NK-92 (cell line): ENCODE results near the gene HSPA1B.
"Not testable (repeated sequence)": the region's sequence is repeated elsewhere in the genome, so short reads cannot be mapped to it uniquely, and the experiment has no call there.

Source experiments
- DNase-seq: peaks from one replicate; lab custom pipeline; 2025; ENCODE audit not compliant: unreplicated experiment; lab: John Stamatoyannopoulos, UW

Gene HSPA1B

DNA sequence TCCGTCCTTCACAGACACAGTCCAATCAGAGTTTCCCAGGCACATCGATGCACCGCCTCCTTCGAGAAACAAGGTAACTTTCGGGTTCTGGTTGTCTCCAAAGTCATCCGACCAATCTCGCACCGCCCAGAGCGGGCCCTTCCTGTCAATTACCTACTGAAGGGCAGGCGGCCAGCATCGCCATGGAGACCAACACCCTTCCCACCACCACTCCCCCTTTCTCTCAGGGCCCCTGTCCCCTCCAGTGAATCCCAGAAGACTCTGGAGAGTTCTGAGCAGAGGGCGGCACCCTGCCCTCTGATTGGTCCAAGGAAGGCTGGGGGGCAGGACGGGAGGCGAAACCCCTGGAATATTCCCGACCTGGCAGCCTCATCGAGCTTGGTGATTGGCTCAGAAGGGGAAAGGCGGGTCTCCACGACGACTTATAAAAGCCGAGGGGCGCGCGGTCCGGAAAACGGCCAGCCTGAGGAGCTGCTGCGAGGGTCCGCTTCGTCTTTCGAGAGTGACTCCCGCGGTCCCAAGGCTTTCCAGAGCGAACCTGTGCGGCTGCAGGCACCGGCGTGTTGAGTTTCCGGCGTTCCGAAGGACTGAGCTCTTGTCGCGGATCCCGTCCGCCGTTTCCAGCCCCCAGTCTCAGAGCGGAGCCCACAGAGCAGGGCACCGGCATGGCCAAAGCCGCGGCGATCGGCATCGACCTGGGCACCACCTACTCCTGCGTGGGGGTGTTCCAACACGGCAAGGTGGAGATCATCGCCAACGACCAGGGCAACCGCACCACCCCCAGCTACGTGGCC lies at the start of gene HSPA1B:
TSS of gene HSPA1B (plus strand) at position 453 of the 794 bp plus-strand sequence. CDS start at position 666, 213 bp downstream.
- DNase-seq = no peak

DNA sequence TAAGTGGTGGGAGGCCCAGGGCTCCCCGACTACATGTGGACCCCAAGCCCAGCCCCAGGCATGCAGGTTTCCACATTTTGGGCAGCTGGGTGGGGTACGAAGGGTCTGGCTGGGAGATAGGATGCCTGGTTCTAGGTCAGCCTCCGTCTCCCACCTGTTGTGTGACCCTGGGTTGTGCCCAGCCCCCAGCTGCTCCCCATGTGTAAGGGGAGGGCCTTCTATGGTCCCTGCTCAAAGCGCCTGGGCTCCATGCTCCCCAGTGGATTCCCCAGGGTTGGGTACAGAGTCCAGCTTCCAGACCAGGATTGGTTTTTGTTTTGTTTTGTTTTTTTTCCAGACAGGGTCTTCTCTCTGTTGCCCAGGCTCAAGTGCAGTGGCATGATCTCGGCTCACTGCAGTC lies 49.3 kb upstream of the HSPA1B start:
- DNase-seq = no peak

DNA sequence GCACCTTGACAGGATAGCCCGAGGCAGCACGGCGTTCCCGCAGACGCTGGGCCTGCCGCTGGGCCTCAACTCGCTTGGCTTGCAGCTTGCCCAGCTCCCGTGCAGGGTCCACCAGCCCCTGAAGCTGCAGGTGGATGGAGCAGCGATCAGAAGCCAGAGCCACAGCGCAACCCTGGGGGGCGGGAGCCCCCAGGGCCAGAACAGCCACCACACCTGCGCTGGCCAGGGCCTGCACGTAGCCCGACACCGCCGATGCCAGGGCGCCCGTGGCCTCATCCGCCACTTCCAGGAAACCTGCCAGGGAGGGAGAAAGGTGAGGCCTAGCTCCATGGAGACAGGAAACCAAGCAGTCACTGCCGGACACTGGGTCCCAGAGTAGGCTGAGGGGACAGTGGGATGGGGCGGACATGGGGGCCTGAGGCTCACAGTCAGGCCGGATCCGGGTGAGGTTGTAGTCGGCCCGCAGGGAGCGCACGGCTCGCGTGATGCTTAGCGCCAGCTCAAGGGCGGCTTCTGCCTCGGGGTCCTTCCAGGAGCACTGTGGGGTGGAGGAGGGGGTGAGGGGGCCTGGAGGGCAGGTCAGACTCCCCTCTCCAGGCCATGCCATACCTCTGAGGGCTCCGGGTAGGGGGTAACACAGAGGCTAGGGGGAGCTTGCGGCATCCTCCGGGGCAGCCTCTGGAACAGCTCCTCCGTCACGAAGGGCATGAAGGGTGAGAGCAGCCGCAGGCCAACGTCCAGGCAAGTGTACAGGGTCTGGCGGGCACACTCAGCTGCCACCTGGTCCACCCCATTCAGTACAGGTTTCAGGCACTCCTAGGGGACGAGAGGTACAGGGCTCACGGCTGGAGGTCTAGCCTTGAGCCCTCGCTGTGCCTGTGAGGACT lies 48.3 kb upstream of the HSPA1B start:
- no peak for DNase-seq

DNA sequence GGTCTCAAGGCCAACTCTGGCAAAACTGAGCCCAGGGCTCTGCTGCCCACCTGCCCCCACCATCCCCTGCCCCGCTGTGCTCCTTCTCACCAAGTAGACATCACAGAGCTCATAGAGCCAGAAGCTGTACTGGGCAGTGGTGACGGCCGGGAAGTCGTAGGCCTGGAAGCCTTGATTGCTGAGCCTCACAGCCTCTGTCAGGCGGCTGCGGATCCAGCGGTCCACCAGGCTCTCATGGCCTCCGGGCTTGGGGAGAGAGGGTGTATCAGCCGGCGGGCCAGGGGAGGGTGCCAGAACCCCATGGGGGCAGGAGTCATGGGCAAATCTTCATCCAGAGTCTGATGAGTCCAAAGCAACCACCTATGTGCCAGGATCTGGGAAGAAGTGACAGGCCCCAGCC lies 47.6 kb upstream of the HSPA1B start:
- no peak for DNase-seq

DNA sequence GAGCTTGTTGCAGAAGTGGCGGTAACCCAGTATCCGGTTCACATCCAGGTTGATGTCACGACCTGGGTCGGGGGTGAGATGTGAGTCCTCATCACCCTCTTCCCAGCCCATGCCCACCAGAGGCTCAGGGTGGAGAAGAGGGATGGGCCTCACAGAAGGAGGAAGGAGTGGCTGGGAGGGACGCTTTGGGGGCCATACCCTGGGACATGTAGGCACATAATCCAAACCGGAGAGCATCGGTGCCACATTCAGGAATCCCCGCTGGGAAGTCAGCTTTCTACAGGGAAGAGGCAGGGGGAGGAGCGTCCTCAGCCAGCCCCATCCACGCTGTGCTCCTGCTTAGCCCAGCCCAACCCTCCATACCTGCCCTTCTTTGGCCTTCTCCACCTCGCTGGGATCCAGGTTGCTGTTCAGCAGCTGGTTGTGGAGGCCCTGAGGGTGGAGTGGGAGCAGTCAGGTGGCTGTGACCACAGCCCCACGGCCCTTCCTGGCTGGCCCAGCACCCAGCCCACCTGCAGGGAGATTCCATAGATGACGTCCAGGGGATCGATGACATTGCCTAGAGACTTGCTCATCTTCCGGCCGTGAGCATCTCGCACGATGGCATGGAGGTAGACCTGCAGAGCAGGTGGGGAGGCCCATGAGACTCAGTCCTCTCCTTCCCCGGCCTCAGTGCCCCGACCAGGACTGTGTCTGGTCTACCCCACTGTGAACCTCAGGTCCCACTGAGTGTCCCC lies 46.9 kb upstream of the HSPA1B start:
- DNase-seq = no peak

DNA sequence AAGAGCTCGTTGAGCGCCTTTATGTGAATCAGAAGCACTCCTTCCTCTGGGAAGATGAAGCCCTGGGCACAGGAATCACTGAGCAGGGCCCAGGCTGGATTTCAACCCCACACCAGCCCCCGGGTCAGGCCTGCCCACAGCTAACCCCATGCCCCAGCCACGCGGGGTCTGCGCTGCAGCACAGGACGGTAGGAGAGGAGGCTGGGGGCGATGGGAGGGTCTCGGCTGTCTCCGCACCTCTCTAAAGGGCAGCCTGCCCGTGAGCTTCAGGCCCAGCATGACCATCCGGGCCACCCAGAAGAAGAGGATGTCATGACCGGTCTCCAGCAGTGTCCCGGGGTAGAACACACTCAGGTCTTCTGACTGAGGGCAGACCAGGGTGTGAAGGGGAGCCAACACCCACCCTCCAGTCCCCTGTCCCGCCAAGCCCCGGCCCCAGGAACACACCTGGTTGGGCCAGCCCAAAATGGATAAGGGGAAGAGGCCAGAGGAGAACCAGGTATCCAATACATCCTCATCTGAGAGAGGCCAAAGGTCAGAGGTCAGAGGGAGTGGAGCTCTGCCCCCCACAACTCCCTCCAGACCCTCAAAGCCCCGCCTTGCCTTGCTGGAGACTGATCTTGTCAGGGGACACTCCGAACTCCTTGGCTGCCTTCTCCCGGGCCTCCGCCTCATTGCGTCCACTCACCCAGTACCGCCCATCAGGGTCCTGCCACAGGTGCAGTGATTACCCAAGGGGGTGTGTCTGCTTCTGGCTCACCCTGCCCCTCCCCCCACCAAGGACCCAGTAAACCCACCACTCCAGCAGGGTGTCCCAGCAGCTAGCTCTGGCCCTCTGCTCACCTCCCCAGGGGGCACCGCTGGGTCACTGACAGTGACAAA lies 46.1 kb upstream of the HSPA1B start:
- DNase-seq = no peak

DNA sequence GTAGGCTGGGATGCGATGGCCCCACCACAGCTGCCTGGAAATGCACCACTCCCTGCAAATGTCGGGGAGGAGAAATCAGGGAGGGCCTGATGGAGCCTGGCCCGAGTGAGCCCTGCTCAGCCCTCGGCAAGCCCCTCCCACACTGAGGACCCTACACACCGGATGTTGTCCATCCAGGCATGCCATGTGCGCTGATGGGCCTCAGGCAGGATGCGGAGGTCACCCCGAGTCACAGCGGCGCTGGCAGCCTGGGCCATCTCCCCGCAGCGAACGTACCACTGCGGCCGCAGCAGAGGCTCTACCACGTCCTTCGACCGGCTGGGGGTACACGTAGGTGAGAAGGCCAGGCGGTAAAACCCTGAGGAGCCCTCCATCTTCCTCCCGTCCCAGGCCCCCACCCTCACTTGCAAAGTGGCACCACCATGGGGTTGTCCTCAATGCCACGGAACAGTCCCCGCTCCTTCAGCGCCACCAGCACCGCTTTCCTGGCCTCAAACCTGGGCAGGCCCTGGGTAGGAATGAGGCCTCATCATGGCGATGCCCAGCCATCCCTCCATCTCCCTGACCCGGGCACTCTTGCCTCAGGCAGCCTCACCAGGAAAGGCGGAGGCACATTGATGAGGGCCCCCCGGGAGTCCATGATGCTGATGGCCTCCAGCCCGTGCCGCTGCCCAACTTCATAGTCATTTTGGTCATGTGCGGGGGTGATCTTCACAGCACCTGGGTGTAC lies 45.2 kb upstream of the HSPA1B start:
- no peak for DNase-seq

DNA sequence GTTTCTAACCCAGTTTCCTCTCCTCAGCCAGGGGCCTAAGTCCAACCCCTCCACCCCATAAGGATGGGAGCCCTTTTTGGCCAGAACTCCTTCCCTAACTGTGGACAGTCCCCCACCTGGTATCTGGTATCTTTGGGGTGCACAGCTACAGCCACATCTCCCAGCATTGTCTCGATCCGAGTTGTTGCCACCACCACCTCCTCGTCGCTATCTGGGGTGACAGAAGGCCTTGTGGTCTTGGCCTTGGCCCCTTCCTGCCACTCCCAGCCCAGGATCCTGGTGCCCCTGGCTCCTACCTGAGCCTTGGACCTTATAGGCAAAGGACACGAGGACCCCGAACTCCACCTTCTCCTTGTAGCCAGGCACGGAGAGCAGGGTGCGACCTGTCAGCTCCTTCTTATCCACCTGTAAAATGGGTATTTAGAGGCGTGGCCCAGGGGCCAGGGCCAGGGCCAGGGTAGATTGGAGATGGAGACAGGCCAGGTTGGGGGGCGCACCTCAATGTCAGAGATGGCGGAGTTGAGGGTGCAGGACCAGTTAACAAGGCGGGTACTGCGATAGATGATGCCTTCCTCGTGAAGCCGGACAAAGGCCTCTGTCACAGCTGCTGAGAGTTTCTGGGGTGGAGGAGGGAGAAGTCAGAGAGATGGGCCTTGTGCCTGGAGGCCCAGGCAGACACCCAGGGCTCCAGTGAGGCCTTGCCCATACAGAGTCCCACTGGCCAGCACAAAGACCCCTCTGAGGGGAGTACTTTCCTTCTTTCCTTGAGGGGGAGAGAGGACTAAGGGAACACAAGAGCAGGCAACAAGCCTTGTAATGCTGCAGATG lies 43.2 kb upstream of the HSPA1B start:
- DNase-seq = no peak

DNA sequence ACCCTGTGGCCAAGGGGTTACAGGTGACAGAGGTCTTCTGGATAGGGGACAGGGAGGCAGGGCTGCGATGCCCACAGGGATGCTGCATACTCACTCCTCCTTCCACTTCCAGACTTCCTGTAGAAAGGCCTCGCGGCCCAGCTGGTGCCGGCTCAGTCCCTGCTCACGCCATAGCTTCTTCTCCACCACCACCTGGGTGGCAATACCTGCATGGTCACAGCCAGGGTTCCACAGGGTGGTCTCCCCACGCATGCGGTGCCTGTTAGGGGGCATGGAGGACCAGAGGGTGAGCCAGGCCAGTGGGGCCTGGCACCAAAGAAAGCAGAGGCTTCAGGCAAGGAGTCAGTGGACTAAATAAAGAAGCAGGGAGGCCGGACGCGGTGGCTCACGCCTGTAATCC lies 42.1 kb upstream of the HSPA1B start:
- DNase-seq = no peak

DNA sequence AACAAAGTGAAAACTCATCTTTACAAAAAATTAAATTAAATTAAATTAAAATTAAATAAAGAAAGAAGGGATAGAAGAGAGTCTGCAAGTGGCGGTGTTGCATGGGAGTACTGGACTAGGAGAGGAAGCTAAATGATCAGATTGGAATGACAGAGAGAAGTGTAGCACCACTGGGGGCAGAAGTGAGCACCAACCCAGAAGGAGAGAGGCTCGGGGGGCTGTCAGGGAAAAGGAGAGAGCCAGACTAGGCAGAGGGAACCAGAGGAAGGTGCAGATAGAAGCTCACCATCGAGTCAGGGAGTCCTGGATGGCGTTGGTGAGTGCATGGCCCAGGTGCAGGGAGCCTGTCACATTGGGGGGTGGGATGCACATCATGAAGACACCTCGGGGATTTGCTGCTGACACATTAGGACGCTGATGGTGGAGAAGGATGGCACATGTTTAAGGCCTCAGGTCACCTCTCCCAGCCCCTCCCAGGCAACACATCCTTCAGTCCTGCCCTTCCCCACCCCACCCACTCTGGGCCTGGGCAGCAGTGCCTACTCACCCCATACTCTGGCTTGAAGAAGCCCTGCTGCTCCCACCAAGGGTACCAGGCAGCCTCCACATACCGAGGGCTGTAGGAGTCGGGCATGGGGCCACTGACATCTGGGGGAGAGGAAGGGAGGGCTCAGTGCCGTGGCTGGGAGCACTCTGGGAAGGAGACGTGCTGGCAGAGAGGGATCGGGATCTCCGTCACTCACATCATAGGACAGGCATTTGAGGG lies 36.0 kb upstream of the HSPA1B start:
- no peak for DNase-seq

DNA sequence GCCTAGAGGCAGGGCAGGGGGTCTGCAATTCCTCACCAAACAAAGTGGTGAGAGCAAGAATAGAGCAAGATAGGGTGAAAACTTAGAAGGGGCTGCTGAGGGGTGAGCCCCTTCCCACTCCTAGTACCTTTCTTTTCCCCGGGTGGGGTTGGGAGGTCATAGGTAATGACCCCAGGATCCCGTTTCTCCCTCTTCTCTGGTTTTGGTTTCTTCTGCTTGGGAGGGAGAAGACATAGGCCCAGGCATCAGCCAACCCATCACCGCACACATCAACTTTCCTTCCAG lies 35.5 kb upstream of the HSPA1B start:
- DNase-seq = no peak

DNA sequence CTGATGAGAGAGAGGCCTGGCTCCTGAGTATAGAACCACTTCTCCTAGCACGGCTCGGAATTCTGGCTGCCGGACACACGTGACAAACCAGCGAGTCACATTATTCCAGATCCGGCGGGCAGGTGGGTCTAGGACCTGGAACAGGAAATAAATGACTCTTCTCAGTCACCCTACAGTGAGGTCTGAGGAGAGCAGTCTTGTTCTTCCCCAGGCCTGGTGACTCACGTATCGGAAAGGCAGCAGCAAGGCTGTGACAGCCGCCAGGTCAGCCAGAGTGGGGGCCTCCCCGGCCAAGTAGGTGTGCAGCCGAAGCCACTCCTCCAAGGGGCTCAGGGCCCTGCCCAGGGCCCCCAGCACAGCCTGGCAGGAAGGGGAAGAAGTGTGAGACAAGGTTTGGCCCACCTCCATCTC lies 34.8 kb upstream of the HSPA1B start:
- DNase-seq = no peak

DNA sequence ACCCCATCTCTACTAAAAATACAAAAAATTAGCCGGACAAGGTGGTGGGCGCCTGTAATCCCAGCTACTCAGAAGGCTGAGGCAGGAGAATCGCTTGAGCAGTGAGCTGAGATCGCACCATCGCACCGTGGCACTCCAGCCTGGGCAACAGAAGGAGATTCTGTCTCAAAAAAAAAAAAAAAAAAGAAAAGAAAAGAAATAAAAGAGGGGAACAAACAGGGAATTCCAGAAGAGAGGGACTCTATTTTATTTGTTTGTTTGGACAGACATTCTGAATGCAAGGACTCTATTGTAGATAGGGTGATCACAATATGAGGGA lies 33.7 kb upstream of the HSPA1B start:
- not testable (repeated sequence) for DNase-seq

DNA sequence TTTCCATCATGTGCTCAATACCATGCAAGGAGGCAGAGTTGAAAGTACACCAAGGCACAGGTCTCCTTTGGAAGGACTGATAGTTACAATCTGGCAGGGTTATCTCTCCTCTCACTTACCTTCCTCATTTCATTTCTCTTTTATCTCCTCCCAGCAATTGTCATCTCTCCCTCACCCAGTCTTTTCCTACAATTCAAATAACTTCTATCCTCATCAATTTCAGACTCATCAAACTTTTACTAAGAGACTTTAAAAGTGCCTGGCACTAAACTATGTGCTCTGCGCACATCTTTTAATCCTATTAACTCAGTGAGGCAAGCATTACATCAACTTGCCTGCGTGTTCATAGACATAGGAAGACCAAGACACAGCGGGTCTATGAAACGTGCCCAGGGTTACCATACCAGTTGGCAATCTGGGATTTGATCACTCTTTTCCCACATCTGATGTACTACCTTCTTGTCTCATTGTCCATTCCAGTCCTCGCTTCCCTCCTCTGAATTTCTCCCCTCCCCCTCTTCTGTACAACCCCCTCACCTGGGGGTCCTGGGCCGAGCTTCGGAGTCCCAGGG lies 33.2 kb upstream of the HSPA1B start:
- DNase-seq = no peak

DNA sequence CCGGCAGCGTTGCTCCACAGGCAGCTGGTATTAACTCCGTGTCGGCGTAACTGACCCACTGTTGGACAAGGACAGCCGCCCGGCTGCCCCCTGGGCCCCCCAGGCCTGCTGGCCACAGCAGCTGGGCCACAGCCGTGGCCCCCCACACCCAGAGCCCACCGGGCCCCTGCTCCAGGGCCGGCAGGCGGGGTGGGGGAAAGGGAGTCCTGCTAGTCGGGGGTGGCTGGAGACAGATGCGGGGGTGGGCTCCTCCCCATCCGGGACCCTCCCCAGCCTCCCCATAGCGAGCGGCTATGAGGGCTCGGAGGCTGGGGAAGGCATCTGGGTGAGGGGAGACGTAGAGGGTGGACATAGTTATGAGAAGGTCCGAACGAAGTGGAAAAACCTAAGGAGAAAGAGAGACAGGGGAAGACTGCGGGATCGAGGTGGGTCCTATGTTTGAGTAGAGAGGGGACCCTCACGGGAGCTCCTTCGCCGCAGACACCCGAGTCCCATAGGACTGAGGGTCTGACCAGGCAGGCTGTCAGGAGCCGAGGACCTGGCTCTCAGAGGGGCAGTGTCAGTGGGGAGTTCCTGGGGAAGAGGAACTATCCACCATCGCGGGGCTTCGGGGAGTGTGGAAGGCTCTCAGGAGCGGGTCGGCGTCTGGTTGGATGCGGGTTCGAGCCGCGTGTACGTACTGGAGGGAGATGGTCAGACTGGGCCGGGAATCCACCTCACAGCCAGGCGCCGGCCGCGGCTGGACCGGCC lies 32.5 kb upstream of the HSPA1B start:
- DNase-seq = no peak

DNA sequence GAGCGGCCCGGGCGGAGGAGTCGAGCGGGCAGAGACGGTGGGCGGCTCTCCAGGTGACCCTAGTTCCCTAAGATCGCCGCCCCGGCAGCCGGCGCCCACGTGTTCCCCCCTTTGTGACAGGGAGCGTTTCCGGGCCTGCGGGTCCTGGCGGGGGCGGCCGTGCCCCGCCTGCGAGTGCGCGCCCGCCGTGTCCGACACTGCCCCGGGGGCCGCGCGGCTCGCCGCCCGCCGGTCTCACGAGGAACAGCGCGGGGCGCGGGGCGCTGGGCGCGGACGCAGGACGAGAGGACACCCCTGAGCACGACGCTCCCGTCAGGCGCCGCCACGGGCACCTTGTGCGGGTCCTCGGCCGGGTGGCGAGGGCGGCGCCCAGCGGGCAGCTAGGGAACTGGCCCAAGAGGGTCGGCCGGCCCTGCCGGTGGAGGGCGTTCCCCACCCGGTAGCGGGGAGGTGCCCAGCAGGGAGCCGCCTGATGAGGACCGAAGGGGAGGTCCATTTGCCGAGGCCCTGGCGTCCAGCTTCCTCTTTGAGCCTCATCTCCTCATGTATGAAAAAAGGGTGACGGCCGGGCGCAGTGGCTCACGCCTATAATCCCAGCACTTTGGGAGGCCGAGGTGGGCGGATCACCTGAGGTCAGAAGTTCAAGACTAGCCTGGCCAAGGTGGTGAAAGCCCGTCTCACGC lies 31.8 kb upstream of the HSPA1B start, which contains the start of gene VARS1:
TSS of gene VARS1 (minus strand) at position 137 of the 683 bp plus-strand sequence. CDS start 535 bp downstream, outside the sequence.
- DNase-seq = no peak

DNA sequence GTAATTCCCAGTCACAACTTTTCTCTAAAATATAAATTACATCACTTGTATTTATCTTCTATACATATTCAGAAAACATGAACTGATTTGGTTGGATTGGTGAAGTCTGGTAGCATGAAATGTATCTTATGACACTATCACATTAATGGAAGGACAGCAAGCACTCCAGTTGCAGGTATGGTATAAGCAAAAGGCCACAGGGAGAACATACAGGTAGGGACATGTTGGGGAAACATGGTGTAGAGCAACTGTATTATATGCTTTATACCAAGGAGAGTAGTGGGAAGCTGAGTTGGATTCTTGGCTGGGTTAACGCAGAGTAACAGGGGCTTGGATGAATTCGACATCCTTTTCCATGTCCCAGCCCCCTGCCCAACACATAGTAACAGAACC lies 30.5 kb upstream of the HSPA1B start:
- no peak for DNase-seq
